Glomerular endothelial cell (primary cell): Measurements from ENCODE around the gene ZBED2. TPM values are rescaled to one million over a fixed set of nuclear protein-coding genes. Genes with fewer than 3 reads are reported as not detected.
"Not testable (repeated sequence)": the region's sequence is repeated elsewhere in the genome, so short reads cannot be mapped to it uniquely, and the experiment has no call there.

Experiments used
- DNase-seq: peaks from one replicate; pipeline ENCODE4 v3.0.0-alpha.2; 2011; ENCODE audit warnings: low read depth, low spot score; ENCODE audit errors: extremely low read depth
- total RNA-seq: library from RNA; depleted of rRNA; stranded (reverse); fragments of >200 nt; gene quantifications from 2 replicates; pipeline ENCODE4 v1.2.3, GENCODE V29; 2015

The ZBED2 gene, protein sequence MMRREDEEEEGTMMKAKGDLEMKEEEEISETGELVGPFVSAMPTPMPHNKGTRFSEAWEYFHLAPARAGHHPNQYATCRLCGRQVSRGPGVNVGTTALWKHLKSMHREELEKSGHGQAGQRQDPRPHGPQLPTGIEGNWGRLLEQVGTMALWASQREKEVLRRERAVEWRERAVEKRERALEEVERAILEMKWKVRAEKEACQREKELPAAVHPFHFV
- 0.41 and 1.3 TPM in 2 replicates for total RNA-seq

GRCh38 chr3:111595232-111595631 is at the start of gene ZBED2:
TSS of gene ZBED2 (minus strand) at chr3:111595346. CDS start at chr3:111594201, 1,145 bp downstream.
- DNase-seq, result no peak

GRCh38 chr3:111639316-111639715 is 44.2 kb upstream of the ZBED2 start:
- DNase-seq, result no peak

DNA sequence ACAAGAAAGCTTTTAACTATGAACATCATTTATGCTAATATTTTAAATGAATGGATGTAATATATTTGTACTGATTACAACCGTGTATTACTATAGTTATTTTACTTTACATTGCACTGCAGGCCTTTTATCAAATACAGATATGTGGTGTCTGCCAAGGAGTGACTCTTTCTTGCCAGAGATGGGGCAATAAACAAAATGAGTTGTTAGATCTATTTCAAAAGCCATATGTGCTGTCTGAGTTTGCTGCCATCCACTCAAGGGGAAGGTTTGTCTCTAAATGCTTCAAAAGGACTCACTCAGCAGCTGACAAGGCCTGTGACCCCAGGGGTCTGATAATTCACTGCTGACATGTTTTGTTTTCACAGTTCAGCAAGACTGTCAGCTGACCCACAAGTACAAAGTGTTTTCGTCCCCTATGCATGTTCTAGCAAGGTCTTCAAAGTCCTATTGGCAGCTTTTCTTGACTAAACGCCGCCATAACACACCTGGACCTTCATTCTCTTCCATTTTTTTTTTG is 41.3 kb upstream of the ZBED2 start:
- DNase-seq, result no peak

GRCh38 chr3:111635403-111635802 is 40.3 kb upstream of the ZBED2 start:
- no peak for DNase-seq

DNA sequence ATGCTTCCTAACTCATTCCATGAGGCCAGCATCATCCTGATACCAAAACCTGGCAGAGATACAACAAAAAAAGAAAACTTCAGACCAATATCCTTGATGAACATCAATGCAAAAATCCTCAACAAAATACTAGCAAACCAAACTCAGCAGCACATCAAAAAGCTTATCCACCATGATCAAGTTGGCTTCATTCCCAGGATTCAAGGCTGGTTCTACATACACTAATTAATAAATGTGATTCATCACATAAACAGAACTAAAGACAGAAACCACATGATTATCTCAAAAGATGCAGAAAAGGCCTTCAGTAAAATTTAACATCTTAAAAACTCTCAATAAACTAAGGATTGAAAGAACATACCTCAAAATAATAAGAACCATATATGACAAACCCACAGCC is 35.5 kb upstream of the ZBED2 start:
- not testable (repeated sequence) for DNase-seq

GRCh38 chr3:111629018-111629417 is 33.9 kb upstream of the ZBED2 start:
- DNase-seq, result not testable (repeated sequence)

DNA sequence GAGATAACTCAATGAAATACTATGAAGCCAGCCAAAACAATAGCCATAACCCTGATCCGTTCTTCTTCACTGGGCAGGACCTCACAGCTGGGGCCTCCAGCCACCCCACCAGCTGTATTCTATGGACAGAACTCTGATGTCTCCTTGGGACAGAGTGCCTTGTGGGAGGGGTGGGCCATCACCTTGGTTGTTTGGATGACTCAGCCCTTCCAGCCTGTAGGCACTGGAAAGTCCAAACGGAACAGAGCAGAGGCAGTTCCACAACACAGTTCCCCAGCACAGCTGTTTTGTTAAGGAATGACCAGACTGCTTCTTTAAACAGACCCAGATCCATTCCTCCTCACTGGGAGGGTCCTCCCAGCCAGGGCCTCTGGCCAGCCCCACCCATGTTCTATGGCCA is 31.9 kb upstream of the ZBED2 start:
- DNase-seq, result no peak

GRCh38 chr3:111621535-111621934 is 26.4 kb upstream of the ZBED2 start:
- no peak for DNase-seq

- no peak for DNase-seq
Measured at GRCh38 chr3:111619833-111620232, 24.7 kb upstream of the ZBED2 start.

DNA sequence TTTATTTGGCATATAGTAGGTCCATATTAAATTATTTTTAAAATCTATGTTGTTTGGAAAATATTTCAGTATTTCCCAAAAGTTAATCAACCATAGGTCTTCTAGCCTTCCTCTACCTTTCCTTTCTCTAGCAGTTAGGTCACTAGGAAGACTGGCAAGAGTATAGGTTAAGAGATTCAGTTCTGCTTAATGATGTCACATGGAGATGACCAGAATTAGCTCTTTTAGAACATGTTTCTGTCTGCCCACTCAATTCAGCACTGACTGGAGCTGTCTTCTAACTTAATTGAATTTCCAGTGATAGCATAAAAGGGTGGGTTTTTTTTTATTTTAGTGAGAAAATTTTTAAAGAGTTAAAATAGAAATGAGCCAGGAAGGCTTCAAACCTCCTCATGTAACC is 23.8 kb upstream of the ZBED2 start:
- no peak for DNase-seq

DNA sequence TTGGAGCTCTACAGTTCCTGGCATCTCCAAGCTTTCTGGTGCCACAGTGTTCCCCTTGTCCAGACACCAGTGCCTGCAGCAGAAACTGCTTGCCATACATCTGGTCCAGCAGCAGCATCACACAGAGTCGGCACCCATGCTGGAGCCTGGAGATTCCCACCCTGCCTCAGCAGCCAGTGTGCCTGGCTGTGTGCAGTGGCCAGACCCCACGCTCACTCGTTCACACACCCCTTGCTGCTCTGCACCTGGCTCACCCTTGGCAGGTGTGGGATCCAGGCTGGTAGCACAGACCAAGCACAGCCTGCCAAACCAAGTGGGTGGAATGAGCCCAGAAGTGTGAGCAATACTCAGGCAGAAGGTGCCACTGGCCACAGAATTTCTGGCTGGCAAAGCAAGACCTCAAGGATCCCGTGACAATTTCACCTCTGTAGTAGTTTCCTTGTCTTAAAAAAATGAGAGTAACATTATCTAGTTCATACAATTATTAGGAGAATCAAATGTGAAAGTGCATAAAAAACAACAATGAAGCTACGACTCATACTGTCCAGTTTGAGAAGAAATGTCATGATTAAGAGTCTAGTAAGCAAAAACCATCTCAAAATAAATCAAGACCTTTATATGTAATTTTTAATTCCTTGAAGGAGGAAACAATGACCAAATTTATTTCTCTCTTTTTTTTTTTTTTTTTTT is 22.9 kb upstream of the ZBED2 start:
- no peak for DNase-seq

DNA sequence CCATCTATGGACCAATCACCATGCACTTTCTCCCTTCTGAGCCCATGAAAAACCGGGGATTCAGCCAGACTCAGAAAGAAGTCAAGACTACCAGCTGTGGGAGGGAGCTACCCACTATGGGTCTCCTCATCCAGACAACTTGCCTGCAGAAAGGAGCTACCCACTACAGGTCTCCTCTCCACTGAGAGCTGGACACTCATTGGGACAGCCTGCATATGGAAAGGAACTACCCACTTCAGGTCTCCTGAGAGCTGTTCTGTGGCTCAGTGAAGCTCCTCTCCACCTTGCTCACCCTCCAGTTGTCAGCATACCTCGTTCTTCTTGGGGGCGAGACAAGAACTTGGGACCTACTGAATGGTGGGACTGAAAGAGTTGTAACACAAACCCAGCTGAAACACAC is 22.3 kb upstream of the ZBED2 start:
- DNase-seq, result no peak

DNA sequence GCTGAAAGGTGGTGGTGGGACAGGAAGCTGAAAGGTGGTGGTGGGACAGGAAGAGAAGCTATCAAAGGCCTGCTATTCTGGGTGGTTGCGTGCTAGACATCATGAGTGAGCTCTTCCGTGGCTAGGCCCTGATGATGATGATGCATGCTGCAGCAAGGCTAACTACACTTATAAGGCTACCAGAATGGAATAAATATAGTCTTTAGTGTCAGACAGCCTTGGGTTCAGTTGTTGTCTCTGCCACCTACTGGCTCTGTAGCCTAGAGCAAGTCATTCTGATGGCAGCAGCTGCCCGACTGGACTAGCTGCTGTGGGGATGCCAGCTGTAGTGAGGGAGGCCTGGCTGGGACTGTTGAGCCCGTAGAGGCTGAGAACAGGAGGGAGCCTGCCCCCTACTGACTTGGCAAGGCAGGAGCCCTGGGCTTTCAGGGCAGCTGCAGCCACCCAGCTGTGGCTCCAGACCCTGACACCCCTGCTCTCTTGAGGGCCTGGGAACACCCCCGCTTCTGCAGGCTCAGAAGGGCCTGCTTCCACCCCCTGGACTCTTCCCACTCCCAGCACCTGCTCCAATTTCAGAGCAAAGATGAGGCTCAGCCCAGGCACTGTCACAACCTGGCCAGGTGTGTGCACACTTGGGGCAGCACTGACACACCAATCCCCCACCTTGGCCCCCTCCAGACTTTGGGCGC is 21.4 kb upstream of the ZBED2 start:
- DNase-seq, result no peak

GRCh38 chr3:111615880-111616279 is 20.7 kb upstream of the ZBED2 start:
- no peak for DNase-seq

DNA sequence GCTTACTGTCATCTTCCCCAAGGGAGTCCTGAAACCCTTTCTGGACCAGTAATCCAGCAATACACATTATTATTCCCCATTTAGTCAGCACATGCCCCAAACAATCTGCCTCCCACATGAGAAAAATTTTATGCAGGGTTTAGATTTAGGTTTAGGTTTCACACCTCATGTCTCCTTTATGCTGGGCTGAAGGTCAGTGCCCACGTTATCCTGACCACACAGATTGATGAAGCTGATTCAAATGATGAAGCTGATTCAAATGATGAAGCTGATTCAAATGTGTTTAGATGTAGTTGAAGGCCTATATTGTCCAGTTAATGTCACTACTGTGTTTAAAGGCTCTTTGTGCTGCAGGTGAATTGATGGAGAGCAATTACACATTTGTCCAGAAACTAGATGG is 18.1 kb upstream of the ZBED2 start:
- no peak for DNase-seq

- DNase-seq, result no peak
Measured at GRCh38 chr3:111610612-111611054, 15.5 kb upstream of the ZBED2 start.

DNA sequence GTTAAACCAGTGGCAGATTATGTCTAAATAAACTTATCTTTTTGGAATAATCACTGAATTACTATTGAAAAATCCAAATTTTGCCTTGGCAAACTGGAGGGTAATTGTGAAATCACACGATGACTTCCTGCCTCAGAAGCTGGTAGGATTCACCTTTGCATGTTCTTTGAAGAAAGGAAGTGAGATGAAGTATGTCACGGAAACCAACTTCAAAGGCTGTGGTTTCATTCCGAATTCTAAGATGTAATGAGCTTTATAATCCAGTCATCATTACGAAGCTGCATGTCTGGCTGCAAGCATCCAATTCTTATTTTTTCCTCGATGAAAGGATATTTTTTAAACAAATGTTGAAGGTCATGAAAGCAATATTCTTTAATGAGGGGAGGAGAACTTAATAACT is 15.0 kb upstream of the ZBED2 start:
- DNase-seq, result no peak

DNA sequence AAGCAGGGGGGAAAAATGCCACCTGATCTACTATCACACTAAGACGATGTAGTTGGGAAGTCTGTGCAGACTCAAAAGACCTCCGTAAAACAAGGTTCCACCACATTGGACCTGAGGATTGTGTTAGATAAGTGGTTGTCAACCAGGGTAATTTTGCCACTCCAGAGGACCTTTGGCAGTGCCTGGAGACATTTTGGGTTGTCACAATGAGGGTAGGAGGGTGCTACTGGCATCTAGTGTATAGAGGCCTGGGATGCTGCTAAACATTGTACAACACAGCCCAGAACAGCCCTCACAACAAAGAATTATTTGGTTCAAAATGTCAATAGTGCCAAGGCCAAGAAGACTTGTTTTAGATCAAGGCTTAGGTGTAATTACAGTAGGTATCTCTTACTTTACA is 14.6 kb upstream of the ZBED2 start:
- DNase-seq, result no peak

DNA sequence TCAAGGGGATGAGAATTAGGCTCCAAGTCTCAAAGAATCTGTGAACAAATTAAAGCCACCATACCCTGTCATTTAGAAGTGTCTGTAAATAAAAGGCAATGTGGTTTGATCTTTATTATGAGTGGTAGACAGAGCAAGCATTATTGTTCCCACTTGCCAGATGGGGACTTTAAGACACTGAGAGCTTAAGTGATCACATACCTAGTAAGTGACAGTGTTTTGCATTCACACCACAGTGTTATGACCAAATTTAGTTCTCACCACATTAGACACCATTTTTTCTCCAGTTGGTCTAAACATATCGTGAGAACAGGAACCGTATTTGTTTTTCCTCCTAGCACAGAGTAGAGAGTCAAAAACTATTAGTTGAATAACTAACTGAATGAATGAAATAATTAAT is 13.2 kb upstream of the ZBED2 start:
- DNase-seq, result no peak

DNA sequence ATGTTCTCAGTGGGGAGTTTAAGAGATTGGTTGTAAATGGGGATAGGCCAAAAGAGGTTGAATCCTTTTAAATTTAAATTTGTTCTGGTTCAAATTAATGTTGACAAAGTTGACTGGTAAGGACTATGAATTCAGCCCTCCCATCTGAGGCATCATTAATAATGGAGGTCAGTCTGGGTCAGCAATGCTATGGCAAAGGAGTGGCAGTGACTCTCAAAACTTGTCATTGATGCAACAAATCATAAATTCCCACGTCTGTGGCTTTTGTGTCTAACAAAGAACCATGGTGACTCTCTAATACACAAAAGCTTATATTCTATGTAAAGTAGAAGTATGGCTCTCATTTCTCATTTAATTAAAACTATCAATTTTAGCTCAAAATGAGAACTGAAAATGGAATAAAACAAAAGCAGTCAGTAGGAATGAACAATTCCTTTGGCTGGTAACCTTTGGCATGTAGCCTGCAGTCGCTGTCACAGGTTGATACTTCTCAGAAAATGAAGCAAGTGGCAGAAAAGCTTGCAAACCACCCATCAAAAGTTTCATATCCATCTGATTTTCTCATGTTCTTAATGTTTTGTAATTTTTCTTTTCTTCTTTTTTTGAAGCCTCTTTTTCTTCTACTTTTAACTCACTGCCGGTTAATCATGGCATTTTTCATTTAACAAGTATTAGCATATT is 12.2 kb upstream of the ZBED2 start:
- DNase-seq, result no peak

DNA sequence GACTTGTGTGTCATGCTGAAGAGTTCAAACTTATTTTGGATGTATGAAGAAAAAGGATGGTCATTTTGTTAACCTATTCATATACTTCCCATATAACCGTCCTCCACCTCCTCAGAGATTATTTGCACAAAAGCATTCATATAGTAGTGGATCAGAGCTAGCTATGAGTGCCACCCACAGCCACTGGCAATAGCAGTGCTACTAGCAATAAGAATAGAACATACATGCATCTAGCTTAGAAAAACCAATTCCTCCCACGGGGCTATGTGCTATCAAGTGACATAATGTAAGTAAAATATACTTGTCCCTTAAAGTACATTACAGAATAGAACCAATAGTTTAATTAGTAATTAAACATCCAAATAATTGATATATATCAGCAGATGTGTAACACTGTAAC is 10.3 kb upstream of the ZBED2 start:
- DNase-seq, result no peak
